22Rv1 (cell line): Measurements from ENCODE around the gene MXD4.

ENCODE experiments used
- H3K27ac ChIP-seq: fragments of 450-650 bp; 2 replicates; pipeline ENCODE4 v1.5.1; 2017
- ZFX ChIP-seq: fragments of 450-650 bp; IDR thresholded peaks from 2 replicates; pipeline ENCODE4 v1.6.1; 2017; ENCODE audit warnings: antibody characterized with exemption, borderline replicate concordance
- TF ChIP-seq, protein P1 (sequence below): fragments of 450-650 bp; IDR thresholded peaks from 2 replicates; pipeline ENCODE4 v1.5.1; 2017; ENCODE audit warnings: mild to moderate bottlenecking

The MXD4 gene

DNA sequence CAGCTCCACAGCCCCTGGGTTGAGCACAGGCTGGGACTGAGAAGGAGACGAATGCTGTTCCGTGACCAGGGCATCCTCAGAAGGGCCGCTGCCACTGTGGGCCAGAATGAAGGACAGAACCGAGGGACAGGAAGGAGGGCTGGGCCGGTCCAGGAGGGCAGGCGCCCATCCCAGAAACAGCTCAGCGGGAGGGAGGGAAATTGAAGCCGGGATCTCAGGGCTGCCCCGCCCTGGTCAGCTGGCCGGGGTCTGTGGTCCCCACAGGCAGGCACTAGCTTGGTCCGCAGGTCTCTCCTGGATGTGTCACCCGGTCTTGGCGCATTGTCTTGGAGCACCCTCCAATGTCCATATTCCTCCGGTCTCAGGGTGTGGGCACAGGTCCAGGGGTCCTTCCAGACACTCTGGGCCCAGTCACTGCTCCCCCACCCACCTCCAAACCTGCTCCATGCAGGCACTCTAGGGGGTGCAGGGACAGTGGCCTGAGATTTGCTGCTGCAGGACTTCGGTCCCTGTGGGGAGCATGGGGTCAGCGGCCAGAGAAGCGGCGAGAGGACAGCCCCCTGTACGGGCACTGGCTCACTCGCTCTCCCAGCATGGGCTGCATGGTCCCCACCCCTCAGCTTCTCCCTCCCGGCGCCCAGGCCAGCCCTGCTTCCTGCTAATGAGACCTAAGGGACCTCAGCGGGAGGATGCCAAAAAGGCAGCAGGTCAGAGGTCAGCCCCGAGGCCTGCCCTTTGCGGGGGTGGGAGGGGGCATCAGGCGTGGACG, 23.9 kb upstream of the MXD4 start:
- TF ChIP-seq, protein P1, sequence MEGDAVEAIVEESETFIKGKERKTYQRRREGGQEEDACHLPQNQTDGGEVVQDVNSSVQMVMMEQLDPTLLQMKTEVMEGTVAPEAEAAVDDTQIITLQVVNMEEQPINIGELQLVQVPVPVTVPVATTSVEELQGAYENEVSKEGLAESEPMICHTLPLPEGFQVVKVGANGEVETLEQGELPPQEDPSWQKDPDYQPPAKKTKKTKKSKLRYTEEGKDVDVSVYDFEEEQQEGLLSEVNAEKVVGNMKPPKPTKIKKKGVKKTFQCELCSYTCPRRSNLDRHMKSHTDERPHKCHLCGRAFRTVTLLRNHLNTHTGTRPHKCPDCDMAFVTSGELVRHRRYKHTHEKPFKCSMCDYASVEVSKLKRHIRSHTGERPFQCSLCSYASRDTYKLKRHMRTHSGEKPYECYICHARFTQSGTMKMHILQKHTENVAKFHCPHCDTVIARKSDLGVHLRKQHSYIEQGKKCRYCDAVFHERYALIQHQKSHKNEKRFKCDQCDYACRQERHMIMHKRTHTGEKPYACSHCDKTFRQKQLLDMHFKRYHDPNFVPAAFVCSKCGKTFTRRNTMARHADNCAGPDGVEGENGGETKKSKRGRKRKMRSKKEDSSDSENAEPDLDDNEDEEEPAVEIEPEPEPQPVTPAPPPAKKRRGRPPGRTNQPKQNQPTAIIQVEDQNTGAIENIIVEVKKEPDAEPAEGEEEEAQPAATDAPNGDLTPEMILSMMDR, result no peak
- no peak for TF ChIP-seq ZFX
- H3K27ac ChIP-seq, result no peak overlapping the region

DNA sequence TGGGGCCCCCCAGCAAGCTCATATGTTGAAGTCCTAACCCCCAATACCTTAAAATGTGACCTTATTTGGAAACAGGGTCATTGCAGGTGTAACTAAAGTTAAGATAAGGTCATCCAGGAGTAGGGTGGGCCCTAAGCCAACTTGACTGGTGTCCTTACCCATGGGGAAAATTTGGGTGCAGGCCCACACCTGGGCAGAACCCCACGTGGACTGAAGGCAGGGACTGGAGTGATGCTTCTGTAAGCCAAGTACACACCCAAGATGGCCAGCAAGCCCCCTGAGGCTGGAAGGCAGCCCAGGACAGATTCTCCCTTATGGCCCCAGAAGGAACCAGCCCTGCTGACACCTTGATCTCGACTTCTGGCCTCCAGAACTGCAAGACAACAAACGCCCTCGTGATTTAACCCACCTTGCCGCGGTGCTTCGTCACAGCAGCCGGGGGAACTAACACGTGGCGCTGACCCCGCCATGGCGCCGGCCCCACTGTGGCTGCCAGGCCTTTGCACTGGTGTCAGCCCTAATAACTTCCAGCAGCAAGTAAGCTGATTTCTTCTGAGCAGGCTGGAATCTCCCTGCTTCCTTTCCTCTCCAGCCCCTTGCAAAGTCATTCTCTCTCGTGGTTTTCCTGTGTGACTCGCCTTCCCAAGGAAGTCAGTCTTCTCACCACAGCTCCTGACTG, 23.2 kb upstream of the MXD4 start:
- TF ChIP-seq, protein P1, result no peak
- TF ChIP-seq ZFX, result no peak
- H3K27ac ChIP-seq, result no peak overlapping the region

DNA sequence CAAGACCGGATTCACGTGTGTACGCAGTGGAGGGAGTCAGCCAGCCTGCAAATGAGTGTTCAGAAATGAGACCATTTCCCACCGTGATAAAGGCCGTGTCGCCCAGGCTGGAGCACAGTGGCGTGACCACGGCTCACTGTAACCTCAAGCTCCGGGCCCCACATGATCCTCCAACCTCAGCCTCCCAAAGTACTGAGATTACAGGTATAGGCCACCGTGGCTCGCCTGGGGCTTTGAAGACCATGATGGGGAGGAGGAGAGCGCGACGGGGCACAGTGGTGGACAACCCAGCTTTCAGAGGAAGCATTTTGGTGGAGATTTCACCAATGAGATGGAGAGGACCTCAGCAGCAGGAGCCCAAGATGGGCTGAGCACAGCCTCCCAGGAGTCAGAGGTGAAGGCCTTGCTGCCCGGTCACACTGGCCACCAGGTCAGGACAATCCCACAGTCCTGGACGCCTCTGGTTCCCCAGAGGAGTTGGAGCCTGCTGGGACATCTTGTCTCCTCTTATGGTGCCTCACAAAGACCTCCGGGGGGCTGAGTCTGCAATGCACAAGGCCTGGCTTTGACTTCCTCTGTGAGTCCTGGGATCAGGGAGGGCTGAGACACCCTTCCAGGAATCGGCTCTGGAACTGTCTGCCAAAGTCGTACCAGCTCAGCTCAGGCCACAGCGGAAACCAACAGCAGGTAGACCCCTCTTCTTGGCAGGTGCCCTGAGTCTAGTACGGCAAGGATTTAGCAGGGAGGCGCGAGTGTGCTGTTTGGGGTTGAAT, 22.4 kb upstream of the MXD4 start:
- no peak for TF ChIP-seq ZFX
- TF ChIP-seq, protein P1, result no peak
- H3K27ac ChIP-seq, result no peak overlapping the region

DNA sequence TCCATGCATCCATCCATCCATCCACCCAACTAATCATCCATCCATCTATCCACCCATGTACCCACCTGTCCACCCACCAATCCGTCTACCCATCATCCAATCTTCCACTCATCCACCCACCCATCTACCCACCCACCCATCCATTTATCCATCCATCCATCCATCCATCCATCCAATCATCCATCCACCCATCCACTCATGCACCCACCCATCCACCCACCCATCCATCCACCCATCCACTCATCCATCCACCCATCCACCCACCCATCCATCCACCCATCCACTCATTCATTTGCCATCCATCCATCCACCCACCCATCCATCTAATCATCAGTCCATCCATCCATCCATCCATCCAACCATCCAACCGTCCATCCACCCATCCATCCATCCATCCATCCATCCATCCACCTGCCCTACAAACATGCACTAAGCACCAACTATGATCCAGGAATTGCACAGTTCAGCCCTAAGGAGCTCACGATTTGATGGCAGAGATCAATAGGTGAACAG, 21.3 kb upstream of the MXD4 start:
- TF ChIP-seq, protein P1, result no peak
- TF ChIP-seq ZFX, result no peak
- H3K27ac ChIP-seq, result no peak overlapping the region

DNA sequence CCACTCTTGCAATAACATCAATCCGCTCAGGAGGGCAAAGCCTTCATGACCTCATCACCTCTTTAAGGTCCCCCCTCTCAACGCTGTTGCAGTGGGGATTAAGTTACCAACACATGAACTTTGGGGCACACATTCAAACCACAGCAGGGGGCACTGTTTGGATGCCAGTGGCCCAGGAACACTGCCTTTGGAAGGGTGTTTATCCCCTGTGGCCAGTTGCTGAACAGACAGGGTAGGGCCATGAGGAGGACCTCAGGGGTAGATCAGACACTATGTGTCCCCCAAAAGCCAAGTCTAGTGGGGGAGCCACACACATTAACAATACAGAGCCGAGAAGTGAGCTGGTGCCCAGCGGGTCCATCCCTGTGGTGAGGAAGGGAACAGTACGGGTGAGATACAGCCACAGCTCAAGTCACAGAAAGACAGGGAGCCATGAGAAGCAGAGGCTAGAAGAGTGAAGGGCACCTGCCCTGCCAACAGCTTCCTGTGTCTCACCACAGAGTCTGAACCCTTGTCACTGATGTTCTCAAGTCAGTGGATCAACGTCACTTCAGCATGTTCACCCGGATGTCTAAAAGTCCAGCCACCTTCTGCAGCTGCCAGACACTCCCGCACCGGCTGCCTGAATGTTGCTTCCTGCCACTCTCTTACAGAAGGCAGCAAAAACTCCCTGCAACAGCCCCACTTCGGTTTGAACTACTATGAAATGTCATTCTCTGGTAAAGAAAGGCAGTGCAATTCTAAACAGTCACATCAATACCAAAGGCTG, 19.9 kb upstream of the MXD4 start:
- no peak for TF ChIP-seq ZFX
- TF ChIP-seq, protein P1, result no peak
- H3K27ac ChIP-seq, result no peak overlapping the region

DNA sequence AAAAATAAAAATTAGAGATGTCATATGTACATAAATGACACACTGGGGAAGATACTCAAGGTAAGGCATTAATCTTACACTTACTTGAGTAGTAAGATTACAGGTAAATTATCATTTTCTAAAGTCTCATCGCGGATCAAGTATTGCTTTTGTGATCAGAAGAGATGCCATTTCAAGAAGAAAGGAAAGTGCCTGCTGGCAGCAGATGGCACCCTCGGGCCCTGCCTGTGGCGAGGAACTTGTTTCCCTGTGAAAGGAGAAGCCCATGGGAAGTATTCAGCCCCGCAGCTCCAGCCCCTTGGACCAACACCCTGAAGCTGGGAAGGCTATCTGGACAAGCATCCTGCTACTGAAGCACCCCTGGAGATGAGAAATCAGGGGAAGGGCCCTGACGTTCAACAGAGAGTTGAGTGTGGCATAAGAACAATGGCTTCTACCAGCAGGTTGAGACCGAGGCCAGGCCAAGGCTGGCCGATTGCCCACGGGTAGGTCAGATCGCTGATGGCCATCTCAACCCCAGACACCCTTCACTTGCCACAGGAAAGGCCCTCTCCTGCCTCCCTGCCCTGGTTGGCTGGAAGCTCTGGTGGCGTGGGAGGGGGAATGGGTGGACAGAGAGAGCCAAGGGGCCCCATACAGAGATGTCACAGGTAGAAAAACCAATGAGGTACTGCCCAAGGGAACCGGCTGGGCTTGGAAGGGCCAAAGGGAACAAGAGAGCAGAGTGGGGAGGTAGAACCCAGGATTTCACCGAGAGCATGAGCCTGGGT, 18.8 kb upstream of the MXD4 start:
- H3K27ac ChIP-seq, result no peak overlapping the region

DNA sequence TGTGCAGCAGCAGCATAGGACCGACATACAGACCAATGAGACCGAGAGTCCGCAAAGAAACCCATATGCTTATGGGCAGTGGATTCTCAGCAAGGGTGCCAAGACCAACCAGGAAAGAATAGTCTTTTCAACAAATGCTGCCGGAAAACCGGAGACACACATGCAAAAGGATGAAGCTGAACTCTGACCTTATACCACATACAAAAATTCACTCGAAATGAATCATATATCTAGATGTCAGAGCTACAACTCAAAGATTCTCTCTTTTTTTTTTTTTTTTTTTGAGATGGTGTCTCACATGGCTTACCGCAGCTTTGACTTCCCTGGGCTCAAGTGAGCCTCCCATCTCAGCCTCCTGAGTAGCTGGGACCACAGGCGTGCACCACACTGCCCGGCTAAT, 16.0 kb upstream of the MXD4 start:
- TF ChIP-seq, protein P1, result no peak
- no peak for TF ChIP-seq ZFX

More for the DNA sequence above, 18.8 kb upstream of the MXD4 start:
- no peak for TF ChIP-seq ZFX

More for the DNA sequence above, 16.0 kb upstream of the MXD4 start:
- no peak overlapping the region for H3K27ac ChIP-seq
